Spleen (tissue), 7 donors: ENCODE data around the gene CDKL2.

ENCODE experiments used
- CTCF ChIP-seq, 11 experiments: fragments of 200-600 bp in 7 of 11; fragments of 450-650 bp in 4 of 11; sonication (generic) in 4 of 11; IDR thresholded peaks in 8 of 11; conservative IDR thresholded peaks in 3 of 11; 1 replicate in 7 of 11; 2 replicates in 4 of 11; pipeline versions ENCODE4 v1.4.0 to v1.8.0; 2016 to 2021; ENCODE audit warnings: antibody characterized with exemption in 11 of 11, inconsistent platforms in 4 of 11, mild to moderate bottlenecking in 1 of 11
- POLR2A ChIP-seq, 3 donors: fragments of 450-650 bp; IDR thresholded peaks; one replicate each; pipeline ENCODE4 v1.5.1; 2017; ENCODE audit warnings: antibody characterized with exemption in 3 of 3, mild to moderate bottlenecking in 1 of 3
- POLR2AphosphoS5 ChIP-seq, 3 donors: sonication (generic); formaldehyde crosslinking; IDR thresholded peaks; one replicate each; pipeline ENCODE4 v1.5.1; 2017; ENCODE audit warnings: antibody characterized with exemption in 3 of 3
- donor health status: DM: no; HTN: no; CAD: no; lungs with moderate emphysema.
- donor health status: DM: no; HTN: no; CAD: no.
- donor health status: DM: no; HTN: no; CAD: no.

- TF ChIP-seq CTCF (IDR thresholded peaks at IDR 0.05 in 8 of 11, conservative IDR thresholded peaks at IDR 0.05 in 3 of 11) (no peak), POLR2A (IDR thresholded peaks at IDR 0.05) (no peak), POLR2AphosphoS5 (IDR thresholded peaks at IDR 0.05) (no peak)
These were observed 32.3 kb upstream of the CDKL2 start for GRCh38 chr4:75662626-75663025.
